Neural cell (in vitro differentiated cells): Measurements from ENCODE around the gene FHOD1. TPM values are rescaled to one million over a fixed set of nuclear protein-coding genes. Genes with fewer than 3 reads are reported as not detected.

ENCODE experiments used
- H2AFZ ChIP-seq: fragments of 200-600, 300-800 bp; sonication (generic), shearing (Covaris generic); 2 replicates; pipeline ENCODE4 v1.6.0; 2014; ENCODE audit warnings: low read depth, mild to moderate bottlenecking, antibody characterized with exemption, low read length, moderate library complexity
- H3F3A ChIP-seq: fragments of 200-600 bp; shearing (Covaris generic); 2 replicates; pipeline ENCODE4 v1.6.1; 2016; ENCODE audit warnings: mild to moderate bottlenecking, moderate library complexity, mixed read lengths, antibody characterized with exemption, low read length; ENCODE audit not compliant: insufficient read depth, poor library complexity, severe bottlenecking
- H3K27ac ChIP-seq: fragments of 200-600, 300-800 bp; sonication (generic), shearing (Covaris generic); 2 replicates; pipeline ENCODE4 v1.5.1; 2014; ENCODE audit warnings: mild to moderate bottlenecking, low read length, moderate library complexity
- H3K27me3 ChIP-seq: fragments of 300-800, 200-600 bp; sonication (generic), shearing (Covaris generic); 2 replicates; pipeline ENCODE4 v1.6.0; 2014; ENCODE audit warnings: mild to moderate bottlenecking, low read depth, low read length, moderate library complexity; ENCODE audit not compliant: insufficient read depth
- H3K36me3 ChIP-seq: fragments of 300-800, 200-600 bp; sonication (generic), shearing (Covaris generic); 2 replicates; pipeline ENCODE4 v1.5.1; 2014; ENCODE audit warnings: mild to moderate bottlenecking, antibody characterized with exemption, low read length, moderate library complexity; ENCODE audit not compliant: insufficient read depth
- H3K4me2 ChIP-seq: fragments of 300-800, 200-600 bp; sonication (generic), shearing (Covaris generic); 2 replicates; pipeline ENCODE4 v1.6.0; 2014; ENCODE audit warnings: mild to moderate bottlenecking, low read length
- H3K4me3 ChIP-seq: fragments of 300-800, 200-600 bp; sonication (generic), shearing (Covaris generic); 2 replicates; pipeline ENCODE4 v1.5.1; 2014; ENCODE audit warnings: mild to moderate bottlenecking, low read length, moderate library complexity
- H3K79me2 ChIP-seq: fragments of 200-600 bp; shearing (Covaris generic); replicated peaks from 2 replicates; pipeline ENCODE4 v1.6.0; 2014; ENCODE audit warnings: mild to moderate bottlenecking, low read length, moderate library complexity; ENCODE audit not compliant: insufficient read depth
- H3K9ac ChIP-seq: fragments of 300-800, 200-600 bp; sonication (generic), shearing (Covaris generic); 2 replicates; pipeline ENCODE4 v1.6.1; 2016; ENCODE audit warnings: mild to moderate bottlenecking, low read length, mixed read lengths
- H3K9me2 ChIP-seq: fragments of 200-600 bp; shearing (Covaris generic); 2 replicates; pipeline ENCODE4 v1.6.1; 2016; ENCODE audit warnings: mild to moderate bottlenecking, low read length, mixed read lengths; ENCODE audit not compliant: insufficient read depth
- H3K9me3 ChIP-seq: fragments of 200-600, 300-800 bp; sonication (generic), shearing (Covaris generic); 2 replicates; pipeline ENCODE4 v1.6.1; 2016; ENCODE audit warnings: mild to moderate bottlenecking, mixed run types, low read length, moderate library complexity, mixed read lengths
- H4K20me1 ChIP-seq: fragments of 200-600 bp; shearing (Covaris generic); 2 replicates; pipeline ENCODE4 v1.6.1; 2016; ENCODE audit warnings: mild to moderate bottlenecking, mixed run types; ENCODE audit not compliant: insufficient read depth
- CTCF ChIP-seq: fragments of 450-650 bp; IDR thresholded peaks from 2 replicates; pipeline ENCODE4 v1.5.1; 2014; ENCODE audit warnings: antibody characterized with exemption, mild to moderate bottlenecking, moderate library complexity; ENCODE audit not compliant: poor library complexity, severe bottlenecking
- EP300 ChIP-seq: fragments of 450-650 bp; conservative IDR thresholded peaks from 2 replicates; pipeline ENCODE4 v1.6.1; 2014; ENCODE audit warnings: antibody characterized with exemption, mild to moderate bottlenecking, moderate library complexity; ENCODE audit not compliant: poor library complexity, severe bottlenecking
- EZH2 ChIP-seq: fragments of 200-600, 300-800 bp; shearing (Covaris generic), sonication (generic); IDR thresholded peaks from 2 replicates; pipeline ENCODE4 v1.6.1; 2014; ENCODE audit warnings: antibody characterized with exemption, low read length, borderline replicate concordance, mild to moderate bottlenecking; ENCODE audit not compliant: insufficient read depth, poor library complexity, severe bottlenecking
- MXI1 ChIP-seq: fragments of 450-650 bp; conservative IDR thresholded peaks from 2 replicates; pipeline ENCODE4 v1.6.1; 2014; ENCODE audit warnings: antibody characterized with exemption, mild to moderate bottlenecking; ENCODE audit not compliant: poor library complexity, severe bottlenecking
- POLR2AphosphoS5 ChIP-seq: IDR thresholded peaks from 2 replicates; pipeline ENCODE4 v1.6.1; 2012
- RAD21 ChIP-seq: fragments of 450-650 bp; conservative IDR thresholded peaks from 2 replicates; pipeline ENCODE4 v1.6.1; 2014; ENCODE audit warnings: antibody characterized with exemption, mild to moderate bottlenecking, moderate library complexity
- REST ChIP-seq: IDR thresholded peaks from 2 replicates; pipeline ENCODE4 v1.6.1; 2012; ENCODE audit warnings: borderline replicate concordance
- SMC3 ChIP-seq: fragments of 450-650 bp; conservative IDR thresholded peaks from 2 replicates; pipeline ENCODE4 v1.6.1; 2014; ENCODE audit warnings: antibody characterized with exemption, mild to moderate bottlenecking, moderate library complexity; ENCODE audit not compliant: poor library complexity
- TAF1 ChIP-seq: IDR thresholded peaks from 2 replicates; pipeline ENCODE4 v1.6.1; 2012; ENCODE audit warnings: low read depth
- polyA plus RNA-seq: library from polyadenylated mRNA; depleted of rRNA; stranded (reverse); fragments of >200 nt; gene quantifications from 2 replicates; pipeline ENCODE4 v1.2.3, GENCODE V29; 2014

FHOD1 gene
- polyA plus RNA-seq, 1 donor from 2014 or later, result 6.3 TPM

- Histone ChIP-seq H3K36me3 (no peaks in the 10 kb centered on the region), H3K4me3 (no peak overlapping the region), H3K4me2 (no peak overlapping the region), H3K27me3 (no peaks in the 10 kb centered on the region), H3K9me3 (no peaks in the 10 kb centered on the region), H3K79me2 (no peaks in the 10 kb centered on the region), H3K9ac (no peak overlapping the region), H3K27ac (no peak overlapping the region), H3K9me2 (no peaks in the 10 kb centered on the region), H4K20me1 (no peaks in the 10 kb centered on the region), H3F3A (no peaks in the 10 kb centered on the region), H2AFZ (no peak overlapping the region)
- TF ChIP-seq SMC3, result no peak
- TF ChIP-seq EP300, result no peak
- TF ChIP-seq RAD21, result no peak
Observed at GRCh38 chr16:67258161-67258835, 11.0 kb upstream of the FHOD1 start.

GRCh38 chr16:67257486-67258160 lies 10.3 kb upstream of the FHOD1 start:
- H3K36me3 ChIP-seq, result no peaks in the 10 kb centered on the region

More at GRCh38 chr16:67257486-67258160, 10.3 kb upstream of the FHOD1 start:
- Histone ChIP-seq H3K27me3 (no peaks in the 10 kb centered on the region), H3K9me2 (no peaks in the 10 kb centered on the region), H2AFZ (no peak overlapping the region), H3K79me2 (no peaks in the 10 kb centered on the region), H3K27ac (no peak overlapping the region), H3K9me3 (no peaks in the 10 kb centered on the region), H3K9ac (no peak overlapping the region), H3F3A (no peaks in the 10 kb centered on the region), H4K20me1 (no peaks in the 10 kb centered on the region), H3K4me2 (no peak overlapping the region), H3K4me3 (no peak overlapping the region)
- TF ChIP-seq MXI1 (no peak), REST (no peak), RAD21 (no peak), POLR2AphosphoS5 (no peak), SMC3 (no peak), CTCF (no peak), EP300 (no peak), EZH2 (no peak), TAF1 (no peak)
